SK-N-DZ (cell line): ENCODE data around the gene CASZ1.

Experiments
- DNase-seq: peaks from one replicate; pipeline ENCODE4 v3.0.0-alpha.2; 2015; ENCODE audit warnings: low spot score

The CASZ1 gene

GRCh38 chr1:10776190-10776905, 20.1 kb downstream of the CASZ1 start:
- DNase-seq = no peak

- no peak for DNase-seq
These were observed 20.7 kb downstream of the CASZ1 start for GRCh38 chr1:10775763-10776162.

GRCh38 chr1:10774615-10775310, 21.7 kb downstream of the CASZ1 start:
- no peak for DNase-seq

- DNase-seq = no peak
These were observed 22.4 kb downstream of the CASZ1 start for GRCh38 chr1:10773851-10774614.

- no peak for DNase-seq
These were observed 23.1 kb downstream of the CASZ1 start for GRCh38 chr1:10773376-10773775.

- no peak for DNase-seq
These were observed 23.7 kb downstream of the CASZ1 start for GRCh38 chr1:10772711-10773110.

GRCh38 chr1:10771789-10772188, 24.7 kb downstream of the CASZ1 start:
- DNase-seq = no peak

GRCh38 chr1:10768552-10768951, 27.9 kb downstream of the CASZ1 start:
- no peak for DNase-seq

GRCh38 chr1:10767282-10767681, 29.2 kb downstream of the CASZ1 start:
- DNase-seq = no peak

GRCh38 chr1:10765734-10766478, 30.5 kb downstream of the CASZ1 start:
- DNase-seq = no peak

- no peak for DNase-seq
These were observed 31.1 kb downstream of the CASZ1 start for GRCh38 chr1:10765304-10765703.

- DNase-seq = no peak
These were observed 32.1 kb downstream of the CASZ1 start for GRCh38 chr1:10764296-10764798.

GRCh38 chr1:10762875-10763274, 33.6 kb downstream of the CASZ1 start:
- no peak for DNase-seq

- no peak for DNase-seq
These were observed 34.3 kb downstream of the CASZ1 start for GRCh38 chr1:10762153-10762523.

- no peak for DNase-seq
These were observed 34.8 kb downstream of the CASZ1 start for GRCh38 chr1:10761503-10762152.

GRCh38 chr1:10760566-10761502, 35.6 kb downstream of the CASZ1 start:
- DNase-seq = no peak

- no peak for DNase-seq
These were observed 36.8 kb downstream of the CASZ1 start for GRCh38 chr1:10759413-10760200.

GRCh38 chr1:10756842-10757241, 39.6 kb downstream of the CASZ1 start:
- DNase-seq = no peak

GRCh38 chr1:10755970-10756521, 40.4 kb downstream of the CASZ1 start:
- peak; percentile 45 for DNase-seq
